Measurements from ENCODE around the gene MAPK8IP1.
"Not testable (repeated sequence)": the region's sequence is repeated elsewhere in the genome, so short reads cannot be mapped to it uniquely, and the experiment has no call there.

MAPK8IP1 gene

GRCh38 chr11:45885274-45885920 is at the start of gene MAPK8IP1:
MAPK8IP1 (plus strand) TSS chr11:45885651; CDS start chr11:45885821, 170 bp downstream.
- DNase-seq (ENCODE audit: low read depth in 2 of 2, low spot score in 1 of 2), result no peak

DNA sequence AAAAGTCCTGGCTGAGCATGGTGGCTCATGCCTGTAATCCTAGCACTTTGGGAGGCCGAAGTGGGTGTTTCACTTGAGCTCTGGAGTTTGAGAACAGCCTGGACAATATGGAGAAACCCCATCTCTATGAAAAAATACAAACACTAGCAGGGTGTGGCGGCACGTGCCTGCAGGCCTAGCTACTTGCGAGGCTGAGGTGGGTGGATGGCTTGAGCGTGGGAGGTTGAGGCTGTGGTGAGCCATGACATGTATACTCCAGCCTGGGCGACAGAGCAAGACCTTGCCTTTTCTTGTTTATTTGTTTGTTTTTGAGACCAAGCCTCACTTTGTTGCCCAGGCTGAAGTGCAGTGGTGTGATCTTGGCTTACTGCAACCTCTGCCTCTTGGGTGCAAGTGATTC is 46.2 kb upstream of the MAPK8IP1 start:
- no peak for DNase-seq (ENCODE audit: low read depth in 2 of 2, low spot score in 1 of 2)

- not testable (repeated sequence) for DNase-seq (ENCODE audit: low read depth in 2 of 2, low spot score in 1 of 2)
These were observed 45.2 kb upstream of the MAPK8IP1 start for GRCh38 chr11:45840251-45840650.

- DNase-seq (ENCODE audit: low read depth in 2 of 2, low spot score in 1 of 2), result peak; percentile 68 to 69
These were observed 42.1 kb upstream of the MAPK8IP1 start for GRCh38 chr11:45843158-45843924.

- no peak for DNase-seq (ENCODE audit: low read depth in 2 of 2, low spot score in 1 of 2)
These were observed 40.5 kb upstream of the MAPK8IP1 start for GRCh38 chr11:45844822-45845578.

- DNase-seq (ENCODE audit: low read depth in 2 of 2, low spot score in 1 of 2), result no peak
These were observed 39.2 kb upstream of the MAPK8IP1 start for GRCh38 chr11:45846174-45846675.

GRCh38 chr11:45846974-45847910 is 38.2 kb upstream of the MAPK8IP1 start, which contains the start of gene CRY2:
CRY2 (plus strand) TSS chr11:45847475; CDS start chr11:45847491, 16 bp downstream.
- DNase-seq (ENCODE audit: low read depth in 2 of 2, low spot score in 1 of 2), result peak; percentile 98

GRCh38 chr11:45847911-45848316 is 37.5 kb upstream of the MAPK8IP1 start:
- peak in 1 of 2 donors; percentile 12 for DNase-seq (ENCODE audit: low read depth in 2 of 2, low spot score in 1 of 2)

DNA sequence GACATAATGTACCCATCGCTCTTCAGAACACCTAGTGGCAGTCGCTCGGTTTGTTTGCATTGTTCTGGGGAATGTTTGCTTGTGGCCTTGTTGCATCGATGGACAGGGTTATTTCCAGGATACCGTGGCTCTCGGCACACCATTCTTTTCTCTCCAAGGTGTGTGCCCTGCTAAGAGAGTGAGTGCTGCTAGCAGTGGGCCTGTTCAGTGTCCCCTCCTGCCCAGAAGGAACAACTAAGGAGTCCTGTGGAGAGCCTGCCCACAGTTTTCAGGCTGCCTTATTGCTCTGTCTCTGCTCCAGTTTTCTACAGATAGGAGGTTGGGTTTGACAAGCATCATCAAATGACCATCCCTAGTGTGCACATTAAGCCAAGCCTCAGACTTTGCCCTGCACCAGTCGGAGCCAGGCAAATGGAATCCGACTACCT is 36.8 kb upstream of the MAPK8IP1 start:
- no peak for DNase-seq (ENCODE audit: low read depth in 2 of 2, low spot score in 1 of 2)

DNA sequence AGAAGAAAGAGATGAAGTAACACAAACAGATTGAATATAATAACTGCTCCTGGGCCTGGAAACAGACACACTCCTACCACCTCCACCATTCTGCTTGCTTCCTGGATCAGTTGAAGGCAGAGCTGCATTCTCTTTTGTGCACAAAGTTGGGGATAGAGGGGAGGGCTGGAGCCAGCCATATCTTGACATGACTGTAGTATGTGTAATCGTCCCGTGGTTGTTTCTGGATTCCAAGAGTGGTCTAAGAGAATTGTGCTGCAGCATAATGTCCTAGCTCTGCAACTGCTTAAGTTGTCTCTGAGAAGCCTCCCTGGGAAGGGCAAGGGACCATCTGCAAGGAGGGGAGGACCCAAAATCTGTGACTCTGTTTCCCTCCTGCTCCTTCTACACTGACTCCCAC is 35.0 kb upstream of the MAPK8IP1 start:
- DNase-seq (ENCODE audit: low read depth in 2 of 2, low spot score in 1 of 2), result no peak

DNA sequence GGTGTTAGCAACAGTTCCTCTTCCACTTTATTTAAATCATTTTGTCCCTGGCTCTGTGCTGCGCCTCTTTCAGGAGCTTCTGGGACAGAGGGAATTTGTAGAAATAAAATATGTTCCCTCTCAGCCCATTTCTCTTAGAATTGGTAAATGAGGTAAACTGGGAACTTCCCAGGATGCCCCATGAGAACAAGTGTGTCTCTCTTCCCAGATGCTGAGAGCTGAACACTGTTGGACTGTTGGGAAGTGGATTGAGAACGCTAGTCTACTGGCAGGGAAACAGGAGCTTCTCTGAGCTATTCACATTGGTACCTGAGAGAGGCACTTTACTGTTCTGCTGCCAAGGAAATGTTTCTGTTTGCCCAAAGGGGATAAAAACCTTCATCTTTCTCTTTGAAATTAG is 34.2 kb upstream of the MAPK8IP1 start:
- no peak for DNase-seq (ENCODE audit: low read depth in 2 of 2, low spot score in 1 of 2)

- no peak for DNase-seq (ENCODE audit: low read depth in 2 of 2, low spot score in 1 of 2)
These were observed 33.3 kb upstream of the MAPK8IP1 start for GRCh38 chr11:45852018-45852711.

DNA sequence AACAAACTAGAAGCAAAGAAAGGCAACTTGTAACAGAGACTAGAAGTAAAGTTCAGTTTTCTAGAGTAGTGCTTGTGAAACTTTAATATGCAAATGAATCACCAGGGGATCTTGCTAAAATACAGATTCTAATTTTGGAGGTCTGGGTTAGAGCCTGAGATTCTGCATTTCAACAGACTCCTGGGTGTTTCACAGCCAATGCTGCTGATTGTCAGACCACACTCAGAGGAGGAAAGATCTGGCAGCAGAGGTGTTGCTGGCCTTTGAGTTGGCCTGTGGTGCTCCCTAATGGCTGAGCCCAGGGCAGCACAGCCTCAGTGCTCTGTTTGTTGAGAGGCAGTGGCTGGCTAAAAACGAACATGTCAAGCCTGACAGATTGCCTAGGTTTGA is 32.7 kb upstream of the MAPK8IP1 start:
- DNase-seq (ENCODE audit: low read depth in 2 of 2, low spot score in 1 of 2), result no peak

DNA sequence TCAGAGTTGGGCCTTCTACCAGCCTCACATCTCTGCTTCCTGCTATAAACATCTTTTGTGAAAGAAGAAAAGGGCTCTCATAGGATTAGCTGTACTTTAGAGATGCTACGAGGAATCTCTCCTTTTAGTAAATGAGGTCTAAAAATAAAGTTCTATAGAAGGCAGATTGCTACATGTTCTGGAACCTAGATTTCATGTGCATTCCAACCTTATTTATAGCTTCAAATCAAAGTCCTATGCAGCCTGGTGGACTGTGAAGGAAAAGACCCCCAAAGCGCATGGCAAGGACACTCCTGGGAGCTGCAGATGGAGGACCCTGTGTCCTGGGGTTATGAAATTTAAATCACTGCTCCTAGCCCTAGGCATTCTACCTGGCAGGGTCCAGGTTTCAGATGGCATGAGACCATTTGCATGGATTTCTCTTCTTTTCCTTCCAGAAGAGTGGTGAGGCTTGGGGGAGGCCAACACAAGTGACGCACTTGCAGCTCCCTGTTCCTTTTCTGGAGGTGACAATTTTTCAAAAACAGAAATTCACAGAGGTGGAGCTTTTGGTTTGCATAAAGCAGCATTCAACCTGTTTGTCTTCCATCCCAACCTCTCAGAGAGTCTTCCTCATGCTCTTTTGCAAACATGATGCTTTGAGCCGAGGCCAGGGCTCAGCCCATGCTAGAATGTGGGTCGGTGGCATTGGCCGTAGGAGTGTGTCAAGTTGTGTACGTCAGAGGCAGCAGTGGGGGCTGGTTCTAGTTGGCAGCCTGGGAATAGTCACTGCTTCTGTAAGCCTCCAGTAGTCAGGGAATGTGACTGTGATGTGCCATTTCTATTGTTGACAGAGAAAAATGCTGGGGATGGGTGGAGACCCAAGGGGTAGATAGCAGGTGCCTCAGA is 31.9 kb upstream of the MAPK8IP1 start:
- DNase-seq (ENCODE audit: low read depth in 2 of 2, low spot score in 1 of 2), result no peak

GRCh38 chr11:45855308-45855707 is 30.1 kb upstream of the MAPK8IP1 start:
- no peak for DNase-seq (ENCODE audit: low read depth in 2 of 2, low spot score in 1 of 2)

DNA sequence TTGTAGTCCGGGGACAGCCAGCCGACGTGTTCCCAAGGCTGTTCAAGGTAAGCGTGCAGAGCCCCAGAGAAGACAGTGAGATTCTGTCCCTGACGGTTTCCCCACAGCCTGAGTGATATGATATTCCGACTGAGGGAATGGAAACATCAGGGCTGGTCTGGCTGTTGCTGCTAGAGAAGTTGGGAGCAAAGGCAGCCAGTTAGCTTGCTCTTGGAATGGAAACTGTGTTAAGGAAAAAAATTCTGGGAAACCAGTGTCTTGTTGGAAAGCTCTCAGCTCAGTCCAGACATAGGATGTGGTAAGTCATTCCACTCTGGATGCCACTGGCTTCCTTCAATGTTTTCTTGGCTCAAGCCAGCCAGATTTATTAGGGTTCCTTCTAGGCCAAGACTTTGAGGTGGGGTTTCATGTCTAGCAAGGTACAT is 29.4 kb upstream of the MAPK8IP1 start:
- no peak for DNase-seq (ENCODE audit: low read depth in 2 of 2, low spot score in 1 of 2)

DNA sequence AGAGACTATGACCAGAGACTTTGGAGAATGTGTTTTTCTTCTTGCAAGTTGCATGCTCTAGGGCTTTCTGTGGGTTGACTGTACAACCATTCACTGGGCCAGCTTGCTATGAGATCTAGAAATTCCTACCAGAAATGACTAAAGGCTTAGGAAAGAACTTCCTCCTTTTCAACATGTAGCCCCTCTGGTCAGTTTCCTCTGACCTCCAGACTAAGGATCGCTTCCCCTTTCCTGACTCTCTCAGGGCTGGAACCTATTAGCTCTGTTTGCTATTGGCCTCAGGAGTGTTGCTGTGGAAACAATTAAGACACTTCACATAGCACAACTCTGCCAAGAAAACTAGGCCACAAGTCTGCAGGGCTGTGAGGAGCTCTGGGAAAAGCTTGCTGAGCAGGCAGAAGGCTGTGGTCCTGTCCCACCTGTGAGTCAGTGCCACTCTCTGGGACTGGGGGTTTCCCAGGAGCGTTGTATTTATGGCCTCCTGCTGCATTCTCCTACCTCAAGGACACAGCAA is 27.4 kb upstream of the MAPK8IP1 start:
- DNase-seq (ENCODE audit: low read depth in 2 of 2, low spot score in 1 of 2), result no peak

DNA sequence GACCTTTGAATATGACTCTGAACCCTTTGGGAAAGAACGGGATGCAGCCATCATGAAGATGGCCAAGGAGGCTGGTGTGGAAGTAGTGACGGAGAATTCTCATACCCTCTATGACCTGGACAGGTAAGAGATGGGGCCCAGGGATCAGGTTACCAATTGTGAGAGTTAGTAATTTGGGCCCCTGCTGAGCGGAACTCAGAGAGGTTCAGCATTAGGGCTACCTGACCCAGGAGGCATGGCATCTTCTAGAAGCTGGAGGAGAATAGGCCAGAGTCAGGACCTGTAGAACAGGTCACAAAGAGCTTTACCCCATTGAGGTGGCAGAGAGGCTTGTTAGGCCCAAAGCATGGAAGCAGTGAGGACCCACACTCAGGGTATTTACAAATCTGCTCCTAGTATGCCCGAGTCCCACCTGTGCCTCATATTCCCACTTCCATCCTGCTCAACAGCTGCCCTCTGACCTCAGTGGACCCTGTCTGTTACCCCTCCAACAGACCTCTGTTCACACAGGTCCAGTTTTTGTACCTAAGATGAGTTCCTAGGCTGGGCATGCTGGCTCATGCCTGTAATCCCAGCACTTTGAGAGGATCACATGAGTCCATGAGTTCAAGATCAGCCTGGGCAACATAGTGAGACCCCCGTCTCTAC is 26.6 kb upstream of the MAPK8IP1 start:
- DNase-seq (ENCODE audit: low read depth in 2 of 2, low spot score in 1 of 2), result no peak

Measured in stimulated activated CD8-positive, alpha-beta memory T cell treated with anti-CD3 and anti-CD28 coated beads, Interleukin-4, amount 100 ng/mL, for 4 hours (primary cell).